HG03378 (cell line): ENCODE data around the gene FEV.
"Not testable (repeated sequence)": the region's sequence is repeated elsewhere in the genome, so short reads cannot be mapped to it uniquely, and the experiment has no call there.

Source experiments
- ATAC-seq: cut with Tn5 transposase; IDR thresholded peaks from one replicate; pipeline ENCODE4 v1.9.1; 2021; ENCODE audit warnings: mild to moderate bottlenecking, moderate library complexity; ENCODE audit not compliant: unreplicated experiment

Gene FEV

DNA sequence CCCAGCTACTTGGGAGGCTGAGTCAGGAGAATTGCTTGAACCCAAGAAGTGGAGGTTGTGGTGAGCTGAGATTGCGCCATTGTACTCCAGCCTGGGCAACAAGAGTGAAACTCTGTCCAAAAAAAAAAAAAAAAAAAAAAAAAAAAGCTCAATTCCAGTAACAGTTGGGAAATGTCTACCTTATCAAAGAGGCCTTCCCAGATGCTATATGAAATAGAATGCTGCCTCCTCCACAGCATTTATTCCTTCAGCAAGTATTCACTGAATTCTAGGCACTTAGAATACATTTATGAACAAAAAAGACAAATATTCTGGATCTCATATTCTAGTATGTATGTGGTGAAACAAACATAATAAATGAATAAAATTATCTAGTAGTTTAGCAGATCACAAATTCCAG is 38.4 kb downstream of the FEV start:
- no peak for ATAC-seq

DNA sequence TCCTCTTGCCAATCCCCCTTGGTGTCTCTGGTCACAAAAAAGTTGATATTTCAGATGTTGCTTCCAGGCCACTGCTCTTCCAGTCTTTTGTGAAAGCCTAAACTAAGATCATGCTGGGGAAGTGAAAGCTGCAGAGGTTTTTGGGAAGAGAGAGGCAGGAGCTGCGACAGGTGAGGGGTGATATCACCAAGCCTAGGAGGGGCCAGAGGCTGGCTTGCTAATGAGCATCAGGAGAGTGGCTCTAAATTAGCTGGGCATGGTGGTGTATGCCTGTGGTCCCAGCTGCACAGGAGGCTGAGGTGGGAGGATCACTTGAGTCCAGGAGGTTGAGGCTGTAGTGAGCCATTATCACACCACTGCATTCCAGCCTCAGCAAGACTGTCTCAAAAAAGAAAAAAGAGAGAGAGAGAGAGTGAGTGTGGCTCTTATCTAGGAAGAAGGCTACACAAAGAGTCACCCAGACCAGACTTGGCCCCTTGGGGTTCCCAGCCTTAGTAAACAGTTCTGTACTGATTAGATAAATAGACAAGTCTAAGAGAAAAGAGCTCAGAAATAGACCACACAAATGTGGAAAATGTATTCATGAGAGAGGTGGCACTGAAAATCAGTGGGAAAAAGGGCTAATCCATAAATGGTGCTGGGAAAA is 40.1 kb downstream of the FEV start:
- no peak for ATAC-seq

DNA sequence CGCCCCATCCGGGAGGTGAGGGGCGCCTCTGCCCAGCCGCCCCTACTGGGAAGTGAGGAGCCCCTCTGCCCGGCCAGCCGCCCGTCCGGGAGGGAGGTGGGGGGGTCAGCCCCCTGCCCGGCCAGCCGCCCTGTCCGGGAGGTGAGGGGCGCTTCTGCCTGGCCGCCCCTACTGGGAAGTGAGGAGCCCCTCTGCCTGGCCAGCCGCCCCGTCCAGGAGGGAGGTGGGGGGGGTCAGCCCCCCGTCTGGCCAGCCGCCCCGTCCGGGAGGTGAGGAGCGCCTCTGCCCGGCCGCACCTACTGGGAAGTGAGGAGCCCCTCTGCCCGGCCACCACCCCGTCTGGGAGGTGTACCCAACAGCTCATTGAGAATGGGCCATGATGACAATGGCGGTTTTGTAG is 53.2 kb downstream of the FEV start:
- not testable (repeated sequence) for ATAC-seq
